NT2/D1 (cell line): ENCODE data around the gene BLM.
"Not testable (repeated sequence)": the region's sequence is repeated elsewhere in the genome, so short reads cannot be mapped to it uniquely, and the experiment has no call there.

Source experiments
- DNase-seq: peaks from one replicate; pipeline ENCODE4 v3.0.0-alpha.2; 2011; ENCODE audit warnings: low read depth, low spot score
- H3K27me3 ChIP-seq: 2 replicates; pipeline ENCODE4 v1.6.0; 2011; ENCODE audit warnings: mild to moderate bottlenecking; ENCODE audit not compliant: insufficient read length, insufficient read depth
- H3K36me3 ChIP-seq: 2 replicates; pipeline ENCODE4 v1.6.1; 2011; ENCODE audit warnings: mild to moderate bottlenecking, low read length, mixed read lengths; ENCODE audit not compliant: insufficient read depth, insufficient read length
- H3K4me1 ChIP-seq: 2 replicates; pipeline ENCODE4 v1.5.1; 2011; ENCODE audit not compliant: insufficient read depth, insufficient read length
- H3K4me3 ChIP-seq: 2 replicates; pipeline ENCODE4 v1.5.1; 2011; ENCODE audit warnings: low read depth; ENCODE audit not compliant: insufficient read length
- H3K9ac ChIP-seq: 2 replicates; pipeline ENCODE4 v1.6.0; 2011; ENCODE audit warnings: low read depth; ENCODE audit not compliant: insufficient read length
- H3K9me3 ChIP-seq: 2 replicates; pipeline ENCODE4 v1.5.1; 2011; ENCODE audit warnings: mild to moderate bottlenecking, low read length; ENCODE audit not compliant: insufficient read depth
- SUZ12 ChIP-seq: IDR thresholded peaks from 2 replicates; pipeline ENCODE4 v1.6.1; 2011; ENCODE audit not compliant: insufficient read length, insufficient read depth; ENCODE audit errors: extremely low read depth
- YY1 ChIP-seq: IDR thresholded peaks from 2 replicates; pipeline ENCODE4 v1.6.1; 2011; ENCODE audit not compliant: insufficient read length, insufficient read depth
- ZNF274 ChIP-seq: IDR thresholded peaks from 2 replicates; pipeline ENCODE4 v1.6.1; 2011; ENCODE audit warnings: mild to moderate bottlenecking, low read depth, low read length

The BLM gene

DNA sequence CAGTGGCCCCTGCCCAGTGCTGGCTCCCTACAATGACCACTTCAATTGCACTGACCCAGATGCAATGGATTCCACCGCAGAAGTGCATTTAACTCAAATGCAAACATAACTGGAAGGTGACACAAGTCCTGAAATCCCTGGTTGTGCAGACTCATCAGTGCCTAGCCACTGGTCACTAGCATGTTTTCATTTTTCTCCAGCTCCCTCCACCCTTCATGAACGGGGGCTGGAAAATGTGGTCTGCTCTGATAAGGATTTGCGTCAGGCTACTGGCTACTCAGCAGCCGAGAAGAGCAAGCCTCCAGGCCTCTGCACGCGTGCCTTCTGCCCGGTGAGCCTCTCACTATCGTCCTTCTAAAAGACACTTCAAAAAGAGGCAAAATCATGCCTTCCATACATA, 123.8 kb downstream of the BLM start:
- H3K9ac ChIP-seq = no peak overlapping the region
- no peaks in the 10 kb centered on the region for H3K36me3 ChIP-seq
- no peaks in the 10 kb centered on the region for H3K27me3 ChIP-seq
- no peak for DNase-seq
- H3K9me3 ChIP-seq = no peaks in the 10 kb centered on the region
- TF ChIP-seq SUZ12 (no peak), YY1 (no peak), ZNF274 (no peak)
- H3K4me1 ChIP-seq = peaks cover 40% of the 10 kb centered on the region
- H3K4me3 ChIP-seq = no peak overlapping the region

DNA sequence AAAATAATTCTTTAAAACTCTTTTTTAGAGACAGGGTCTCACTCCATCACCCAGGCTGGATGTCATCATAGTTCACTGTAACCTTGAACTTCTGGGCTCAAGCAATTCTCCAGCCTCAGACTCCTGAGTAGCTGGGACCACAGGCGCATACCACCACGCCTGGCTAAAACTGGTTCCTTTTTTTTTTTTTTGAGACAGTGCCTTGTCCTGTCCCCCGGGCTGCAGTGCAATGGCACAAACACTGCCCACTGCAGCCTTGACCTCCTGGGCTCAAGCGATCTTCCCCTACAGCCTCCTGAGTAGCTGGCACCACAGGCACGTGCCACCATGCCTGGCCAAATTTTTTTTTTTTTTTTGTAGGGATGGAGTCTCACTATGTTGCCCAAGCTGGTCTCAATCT, 127.5 kb downstream of the BLM start:
- H3K9me3 ChIP-seq = no peaks in the 10 kb centered on the region
- no peak for TF ChIP-seq SUZ12
- TF ChIP-seq ZNF274 = no peak
- TF ChIP-seq YY1 = no peak
- no peak for DNase-seq
- H3K4me1 ChIP-seq = peaks cover 23% of the 10 kb centered on the region
- H3K36me3 ChIP-seq = no peaks in the 10 kb centered on the region
- no peaks in the 10 kb centered on the region for H3K27me3 ChIP-seq
- H3K9ac ChIP-seq = no peak overlapping the region
- no peak overlapping the region for H3K4me3 ChIP-seq

DNA sequence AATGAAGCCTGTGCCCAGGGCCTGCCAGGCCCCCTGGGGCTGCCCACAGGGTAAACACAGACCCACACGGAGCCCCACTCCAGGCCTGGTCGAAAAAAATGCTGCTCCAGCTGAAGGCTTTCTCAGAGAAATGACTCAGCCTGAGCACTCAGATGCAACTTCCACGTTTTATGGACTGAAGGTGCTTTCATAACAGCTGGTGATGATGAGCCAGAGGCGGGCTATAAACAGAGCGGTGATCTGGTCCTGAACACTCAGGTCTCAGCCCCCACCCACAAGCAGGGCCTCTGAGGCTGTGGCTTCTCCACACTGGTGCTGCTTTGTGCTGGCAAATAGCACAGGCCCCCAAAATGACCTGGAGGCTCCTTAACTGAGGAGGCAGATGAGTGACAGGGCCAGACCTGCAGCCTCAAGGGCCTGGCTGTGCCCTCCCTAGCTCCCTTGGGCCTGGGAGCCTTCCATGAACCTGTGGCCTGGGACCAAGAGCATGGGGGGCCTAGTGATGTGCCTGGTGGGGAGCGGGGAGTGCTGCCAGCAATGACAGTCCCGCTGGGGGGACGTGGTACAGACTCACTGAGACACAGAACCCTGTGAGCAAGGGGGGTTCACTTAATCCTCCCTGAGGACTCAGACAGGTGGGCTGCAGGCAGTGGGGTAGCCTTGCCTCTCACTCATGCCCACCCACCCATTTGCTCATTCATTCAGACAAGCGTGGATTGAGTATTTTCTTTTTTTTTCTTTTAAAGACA, 128.2 kb downstream of the BLM start:
- no peak overlapping the region for H3K4me3 ChIP-seq
- H3K36me3 ChIP-seq = no peaks in the 10 kb centered on the region
- peaks cover 18% of the 10 kb centered on the region for H3K4me1 ChIP-seq
- no peaks in the 10 kb centered on the region for H3K9me3 ChIP-seq
- peak overlapping the region; percentile 44 for H3K9ac ChIP-seq
- DNase-seq = no peak
- TF ChIP-seq SUZ12 (no peak), ZNF274 (no peak)
- H3K27me3 ChIP-seq = no peaks in the 10 kb centered on the region

DNA sequence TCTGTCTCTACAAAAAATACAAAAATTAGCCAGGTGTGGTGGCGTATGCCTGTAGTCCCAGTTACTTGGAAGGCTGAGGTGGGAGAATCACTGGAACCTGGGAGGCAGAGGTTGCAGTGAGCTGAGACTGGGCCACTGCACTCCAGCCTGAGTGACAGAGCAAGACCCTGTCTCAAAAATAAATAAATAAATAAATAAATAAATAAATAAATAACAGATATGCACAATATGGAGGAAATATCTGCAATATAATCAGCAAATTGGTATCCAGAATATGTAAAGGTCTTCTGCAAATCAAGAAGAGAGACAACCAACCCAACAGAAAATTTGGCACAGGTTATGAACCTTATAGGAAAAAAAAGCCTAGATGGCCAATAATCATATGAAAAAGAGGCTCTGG, 132.3 kb downstream of the BLM start:
- H3K4me3 ChIP-seq, H3K9ac ChIP-seq, H3K36me3 ChIP-seq, H3K9me3 ChIP-seq, DNase-seq, H3K27me3 ChIP-seq: not testable (repeated sequence)
- H3K4me1 ChIP-seq = peaks cover 13% of the 10 kb centered on the region

DNA sequence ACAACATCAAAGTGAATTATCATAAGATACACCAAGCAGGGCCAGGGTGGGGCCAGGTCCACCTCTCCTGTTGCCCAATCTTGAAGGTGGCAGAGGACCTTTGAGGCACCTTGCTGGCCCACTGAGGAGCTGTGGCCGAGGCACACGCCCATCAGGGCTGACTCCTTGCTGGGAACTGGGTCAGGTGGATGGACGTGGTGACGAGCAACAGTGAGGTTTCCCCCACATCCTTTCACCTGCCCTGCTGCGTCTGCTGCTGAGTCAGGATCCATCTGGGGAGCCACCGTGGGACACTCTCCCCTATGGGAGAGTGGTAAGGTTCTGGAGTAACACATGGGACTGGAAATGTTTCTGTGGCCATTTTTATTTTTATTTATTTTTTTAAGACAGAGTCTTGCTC, 134.0 kb downstream of the BLM start:
- H3K9me3 ChIP-seq = no peaks in the 10 kb centered on the region
- no peaks in the 10 kb centered on the region for H3K27me3 ChIP-seq
- no peak overlapping the region for H3K9ac ChIP-seq
- H3K4me1 ChIP-seq = peaks cover 2% of the 10 kb centered on the region
- DNase-seq = no peak
- TF ChIP-seq YY1 (no peak), ZNF274 (no peak), SUZ12 (no peak)
- H3K36me3 ChIP-seq = no peaks in the 10 kb centered on the region
- H3K4me3 ChIP-seq = no peak overlapping the region

DNA sequence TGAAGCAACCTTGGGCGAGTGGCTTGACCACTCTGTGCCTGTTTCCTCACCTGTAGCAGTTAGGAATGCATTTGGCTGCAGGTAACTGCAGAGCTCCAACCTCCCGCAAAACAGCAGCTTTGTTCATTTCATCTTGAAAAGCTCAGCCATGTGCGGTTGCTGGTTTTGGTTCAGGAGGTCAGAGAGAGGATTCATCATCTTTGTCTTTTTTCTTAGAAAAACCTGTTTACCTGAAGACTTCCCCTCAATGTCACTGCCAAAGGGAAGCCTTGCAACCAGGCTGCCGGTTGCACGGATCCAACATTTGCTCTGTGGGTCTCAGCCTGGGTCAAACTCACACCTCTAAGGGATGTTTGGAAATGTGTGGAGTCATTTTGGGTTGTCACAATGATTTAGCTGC, 134.8 kb downstream of the BLM start:
- Histone ChIP-seq H3K9me3 (no peaks in the 10 kb centered on the region), H3K27me3 (no peaks in the 10 kb centered on the region), H3K4me3 (no peak overlapping the region), H3K9ac (no peak overlapping the region), H3K4me1 (peaks cover 2% of the 10 kb centered on the region), H3K36me3 (no peaks in the 10 kb centered on the region)
- no peak for DNase-seq
- no peak for TF ChIP-seq SUZ12
- no peak for TF ChIP-seq YY1
- no peak for TF ChIP-seq ZNF274

DNA sequence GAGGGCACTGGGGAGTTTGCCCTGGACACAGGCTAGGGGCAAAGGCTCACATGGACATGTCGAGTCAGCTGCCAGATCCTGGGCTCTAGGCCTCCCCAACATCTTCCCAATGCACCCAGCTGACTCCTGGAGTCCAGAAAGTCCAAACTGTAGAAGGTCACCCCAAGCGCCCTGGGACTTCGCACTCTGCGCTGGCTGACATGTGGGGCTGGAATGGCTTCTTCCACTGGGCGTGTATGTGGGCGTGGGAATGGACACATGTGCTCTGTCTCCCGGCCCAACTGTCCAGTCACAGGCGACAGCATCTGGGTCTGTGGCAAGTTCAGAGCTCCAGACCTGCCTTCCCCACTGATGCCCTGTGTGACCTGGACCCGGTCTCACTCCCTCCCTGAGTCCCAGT, 138.0 kb downstream of the BLM start:
- Histone ChIP-seq H3K4me3 (no peak overlapping the region), H3K4me1 (peaks cover 4% of the 10 kb centered on the region), H3K9ac (no peak overlapping the region), H3K27me3 (no peaks in the 10 kb centered on the region), H3K9me3 (no peaks in the 10 kb centered on the region), H3K36me3 (no peaks in the 10 kb centered on the region)
- DNase-seq = no peak
- TF ChIP-seq SUZ12 = no peak
- TF ChIP-seq ZNF274 = no peak
- TF ChIP-seq YY1 = no peak
